HCEC 1CT (cell line): ENCODE data around the gene P2RX7.
A peak's percentile ranks its signal among the peaks of the same experiment; 100 is the strongest.

Experiments
- DNase-seq: peaks from one replicate; pipeline ENCODE4 v3.0.0-alpha.2; 2017

The P2RX7 gene

GRCh38 chr12:121111684-121112083 lies 21.0 kb upstream of the P2RX7 start:
- no peak for DNase-seq

GRCh38 chr12:121112496-121112895 lies 20.2 kb upstream of the P2RX7 start:
- no peak for DNase-seq

DNA sequence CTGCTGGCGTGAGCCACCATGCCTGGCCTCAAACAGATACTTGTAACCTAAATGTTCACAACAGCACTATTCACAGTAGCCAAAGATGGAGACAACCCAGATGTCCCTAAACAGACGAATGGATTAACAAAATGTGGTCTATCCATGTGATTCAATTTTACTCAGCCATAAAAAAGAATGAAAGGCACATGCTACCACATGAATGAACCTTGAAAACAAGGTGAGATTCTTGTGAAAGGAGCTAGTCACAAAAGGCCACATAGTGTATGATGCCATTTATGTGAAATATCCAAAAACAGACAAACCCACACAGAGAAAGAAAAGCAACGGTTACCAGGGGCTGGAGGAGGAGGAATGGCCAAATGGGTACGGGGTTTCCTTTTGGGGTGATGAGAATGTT lies 19.6 kb upstream of the P2RX7 start:
- no peak for DNase-seq

DNA sequence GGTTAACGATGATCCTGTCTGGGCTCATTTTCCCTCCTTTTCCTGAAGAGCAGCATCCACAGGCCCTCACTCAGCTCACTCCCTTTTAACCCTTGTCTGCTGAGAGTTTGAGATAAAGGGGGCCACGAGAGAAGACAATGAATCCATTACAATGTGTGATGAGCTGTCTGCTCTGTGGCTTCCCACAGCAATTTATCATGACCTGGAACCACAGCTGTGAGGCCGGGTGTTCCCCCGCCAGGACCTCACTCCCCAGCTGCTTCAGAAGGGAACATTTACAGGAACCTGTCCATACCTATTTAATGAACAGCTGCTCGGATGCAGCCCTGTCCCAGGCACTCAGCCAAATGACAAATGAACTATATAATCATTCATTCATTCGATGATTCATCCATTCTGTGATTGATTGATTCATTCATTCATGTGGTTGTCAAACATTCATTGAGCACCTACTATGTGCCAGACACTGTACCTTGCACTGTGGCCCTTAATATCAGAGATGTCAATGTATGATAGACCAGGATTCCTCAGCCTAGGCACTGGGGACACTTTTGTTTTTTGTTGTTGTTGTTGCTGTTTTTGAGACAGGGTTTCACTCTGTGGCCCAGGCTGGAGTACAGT lies 18.5 kb upstream of the P2RX7 start:
- no peak for DNase-seq

- DNase-seq, result no peak
These were observed 17.9 kb upstream of the P2RX7 start for GRCh38 chr12:121114806-121115205.

DNA sequence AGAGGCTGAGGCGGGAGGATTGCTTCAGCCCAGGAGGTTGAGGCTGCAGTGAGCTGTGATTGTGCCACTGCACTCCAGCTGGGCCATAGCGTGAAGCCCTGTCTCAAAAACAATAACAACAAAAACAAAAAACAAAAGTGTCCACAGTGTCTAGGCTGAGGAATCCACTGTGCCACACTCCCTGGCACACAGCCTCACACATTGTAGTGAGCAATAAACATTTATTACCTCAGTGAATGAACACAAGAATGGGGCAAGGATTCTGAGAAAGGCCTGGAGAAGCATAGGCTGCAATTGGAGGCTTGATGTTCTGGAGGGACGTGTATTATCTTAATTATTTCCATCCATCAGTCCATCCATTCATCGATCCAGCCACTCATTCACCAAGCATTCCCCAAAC lies 17.1 kb upstream of the P2RX7 start:
- no peak for DNase-seq

DNA sequence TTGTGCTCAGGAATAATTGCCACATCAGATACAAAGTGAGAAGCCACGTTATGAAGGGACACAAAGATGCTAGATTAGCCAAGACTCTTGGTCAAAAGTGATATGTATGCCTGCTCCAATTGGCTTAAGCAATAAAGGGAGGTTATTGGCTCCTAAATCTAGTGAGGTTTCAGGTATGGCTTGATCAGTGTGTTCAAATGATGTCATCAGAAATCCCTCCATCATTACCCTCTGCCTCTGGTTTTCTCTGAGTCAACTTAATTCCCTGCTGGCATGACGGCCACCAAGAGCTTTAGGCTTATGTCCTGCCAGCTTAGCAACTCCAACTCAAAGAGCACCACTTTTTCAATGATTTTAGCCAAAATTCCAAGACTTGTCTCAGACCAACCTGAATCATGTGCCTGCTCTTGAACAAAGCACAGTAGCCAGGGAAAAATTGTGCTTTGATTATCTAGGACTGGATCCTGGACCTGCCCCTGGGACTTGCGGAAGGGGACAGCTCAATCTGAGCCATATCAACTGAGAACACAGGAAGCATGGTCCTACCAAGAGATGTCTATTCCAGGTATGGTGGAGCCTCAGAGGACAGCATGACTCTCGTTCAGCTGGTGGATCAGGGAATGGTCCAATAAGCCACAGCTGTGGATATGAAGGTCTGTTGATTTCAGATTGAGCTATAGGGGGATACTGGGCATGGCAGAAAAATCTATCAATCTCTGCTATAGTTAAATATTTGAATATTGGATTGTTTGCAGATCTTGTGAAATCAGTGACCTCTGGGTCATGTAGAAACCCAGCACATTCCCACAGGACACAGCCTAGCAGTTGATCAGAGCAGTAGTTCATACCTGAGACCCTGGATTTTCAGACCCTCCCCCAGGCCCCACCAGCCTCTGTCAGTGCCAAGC lies 16.1 kb upstream of the P2RX7 start:
- DNase-seq, result no peak

DNA sequence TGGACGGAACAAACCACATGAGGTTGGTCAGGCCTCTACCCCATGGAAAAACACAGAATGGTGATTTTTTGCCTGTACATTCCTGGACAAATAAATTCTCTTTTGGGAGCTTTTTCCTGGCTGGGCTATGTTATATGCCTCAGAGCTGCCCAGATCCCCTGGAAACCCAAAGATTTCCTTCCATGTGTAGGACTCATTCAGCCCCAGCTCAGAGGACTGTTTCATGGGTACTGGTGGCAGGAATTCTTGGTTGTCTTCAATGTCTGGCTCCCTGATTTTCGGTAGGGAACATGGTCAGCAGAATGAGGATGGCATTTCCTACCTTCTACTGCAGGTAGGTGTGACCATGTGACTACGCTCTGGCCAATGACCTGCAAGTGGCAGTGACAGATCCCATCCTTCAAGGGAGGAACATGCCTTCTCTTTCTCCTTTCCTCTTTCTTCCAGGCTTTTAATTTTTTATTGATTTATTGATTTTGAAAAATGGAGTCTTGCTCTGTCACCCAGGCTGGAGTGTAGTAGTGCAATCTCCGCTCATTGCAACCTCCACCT lies 15.4 kb upstream of the P2RX7 start:
- DNase-seq, result no peak

DNA sequence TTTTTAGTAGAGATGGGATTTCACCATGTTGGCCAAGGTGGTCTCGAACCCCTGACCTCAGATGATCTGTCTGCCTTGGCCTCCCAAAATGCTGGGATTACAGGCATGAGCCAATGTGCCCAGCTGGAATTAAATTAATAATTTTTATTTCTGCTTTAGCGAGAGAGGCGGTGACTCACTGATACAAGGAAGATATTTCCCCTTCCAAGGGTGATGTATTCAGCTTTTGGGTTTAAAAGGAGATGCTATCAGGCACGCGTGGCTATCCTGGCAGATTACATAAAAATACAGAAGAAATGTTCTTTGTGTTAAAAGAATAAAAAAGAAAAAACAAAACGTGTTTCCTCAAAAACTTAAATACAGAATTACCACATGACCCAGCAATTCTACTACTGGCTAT lies 12.4 kb upstream of the P2RX7 start:
- DNase-seq, result no peak

DNA sequence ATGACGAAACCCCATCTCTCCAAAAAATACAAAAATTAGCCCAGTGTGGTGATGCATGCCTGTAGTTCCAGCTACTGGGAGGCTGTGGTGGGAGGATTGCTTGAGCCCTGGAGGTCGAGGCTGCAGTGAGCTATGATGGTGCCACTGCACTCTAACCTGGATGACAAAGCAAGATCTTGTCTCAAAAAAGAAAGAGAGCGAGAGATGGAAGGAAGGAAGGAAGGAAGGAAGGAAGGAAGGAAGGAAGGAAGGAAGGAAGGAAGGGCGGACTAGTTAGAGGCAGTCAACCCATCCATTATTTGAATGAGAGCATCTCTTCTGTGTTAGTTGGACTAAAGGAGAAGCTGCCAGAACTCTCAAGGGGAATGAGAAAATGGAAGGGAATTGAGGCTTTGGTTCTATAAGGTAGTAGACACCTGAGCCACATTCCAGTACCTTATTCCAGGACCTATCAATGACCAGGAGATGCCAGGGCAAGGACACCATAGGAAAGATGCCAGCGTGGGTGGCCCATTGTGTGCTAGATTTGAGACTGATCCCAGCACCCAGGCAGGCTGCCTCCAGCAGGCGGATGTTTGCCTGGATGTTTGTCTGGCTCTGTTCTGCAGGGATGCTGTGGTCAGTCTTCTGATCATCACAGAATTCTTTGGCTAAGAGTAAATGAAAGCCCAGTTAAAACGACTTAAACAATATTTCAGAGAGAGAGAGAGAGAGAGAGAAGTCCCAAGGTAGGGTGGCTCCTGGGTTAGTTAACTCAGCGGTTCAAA lies 11.5 kb upstream of the P2RX7 start:
- DNase-seq, result no peak

DNA sequence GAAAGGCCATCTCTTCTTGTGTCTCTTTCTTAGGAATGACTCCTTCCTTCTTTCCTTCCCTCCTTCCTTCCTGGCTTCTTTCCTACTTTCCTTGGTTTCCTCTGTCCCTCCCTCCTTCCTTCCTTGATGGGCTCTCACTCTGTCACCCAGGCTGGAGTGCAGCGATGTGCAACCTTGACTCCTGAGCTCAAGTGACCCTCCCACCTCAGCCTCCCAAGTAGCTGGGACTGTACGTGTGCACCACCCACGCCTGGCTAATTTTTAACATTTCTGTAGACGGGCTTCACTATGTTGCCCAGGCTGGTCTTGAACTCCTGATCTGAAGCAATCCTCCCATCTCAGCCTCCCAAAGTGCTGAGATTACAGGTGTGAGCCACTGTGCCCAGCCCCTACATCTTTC lies 10.9 kb upstream of the P2RX7 start:
- no peak for DNase-seq

GRCh38 chr12:121123488-121123887 lies 9.2 kb upstream of the P2RX7 start:
- DNase-seq, result no peak

GRCh38 chr12:121124402-121125109 lies 8.1 kb upstream of the P2RX7 start:
- peak; percentile 87 for DNase-seq

- no peak for DNase-seq
These were observed 5.2 kb upstream of the P2RX7 start for GRCh38 chr12:121127501-121127900.

- peak; percentile 73 for DNase-seq
These were observed 3.5 kb upstream of the P2RX7 start for GRCh38 chr12:121128908-121129810.

DNA sequence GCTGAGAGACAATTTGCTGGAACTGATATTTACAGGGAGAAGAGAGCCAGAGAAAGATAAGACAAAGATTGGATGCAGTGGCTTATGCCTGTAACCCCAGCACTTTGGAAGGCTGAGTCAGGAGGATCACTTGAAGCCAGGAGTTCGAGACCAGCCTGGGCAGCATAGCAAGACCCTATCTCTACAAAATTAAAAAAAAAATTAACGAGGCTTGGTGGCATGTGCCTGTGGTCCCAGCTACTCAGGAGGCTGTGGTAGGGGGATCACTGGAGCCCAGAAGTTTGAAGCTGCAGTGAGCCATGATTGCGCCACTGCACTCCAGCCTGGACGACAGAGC lies 2.9 kb upstream of the P2RX7 start:
- no peak for DNase-seq

- no peak for DNase-seq
These were observed 1.8 kb upstream of the P2RX7 start for GRCh38 chr12:121130866-121131373.

DNA sequence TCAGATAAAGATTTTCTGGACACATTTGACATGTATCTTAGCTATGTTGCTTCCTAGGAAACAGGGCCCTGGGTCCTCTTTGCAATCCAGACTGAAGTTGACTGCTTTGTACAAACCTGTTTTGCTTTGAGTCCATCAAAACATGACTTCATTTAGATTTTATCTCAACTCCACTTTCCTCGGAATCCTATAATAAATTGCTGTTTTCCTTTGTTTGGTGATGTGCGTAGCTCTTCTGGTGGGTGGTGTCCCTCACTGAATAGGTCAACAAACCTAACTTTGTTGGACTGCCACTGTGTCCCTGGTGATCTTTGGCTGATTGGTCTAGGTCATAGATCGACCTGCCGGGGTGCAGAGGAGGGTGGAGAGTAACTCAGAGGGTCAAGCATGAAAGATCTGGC lies 735 bp upstream of the P2RX7 start:
- DNase-seq, result no peak

GRCh38 chr12:121133838-121134237 lies 1.2 kb downstream of the P2RX7 start:
- no peak for DNase-seq

DNA sequence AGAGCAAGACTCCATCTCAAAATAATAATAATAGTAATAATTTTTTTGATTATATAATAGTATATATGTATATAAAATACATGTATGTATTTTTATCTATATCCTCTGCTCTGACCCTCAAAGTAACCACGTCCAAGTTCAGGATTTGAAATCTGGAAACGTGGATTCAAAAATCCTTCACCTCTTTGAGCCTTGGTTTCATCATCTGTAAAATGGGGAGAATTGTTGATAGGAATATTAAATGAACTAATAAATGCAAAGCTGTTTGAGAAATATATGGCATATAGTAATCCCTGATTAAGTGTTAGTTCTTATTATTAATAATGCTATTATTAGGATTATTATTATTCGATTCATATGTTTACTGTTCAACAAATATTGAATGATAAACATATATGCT lies 2.6 kb downstream of the P2RX7 start:
- DNase-seq, result no peak

- DNase-seq, result no peak
These were observed 4.8 kb downstream of the P2RX7 start for GRCh38 chr12:121137512-121137911.

- no peak for DNase-seq
These were observed 5.6 kb downstream of the P2RX7 start for GRCh38 chr12:121138284-121138683.
